ENCODE data around the gene SUPT3H.
"Not testable (repeated sequence)": the region's sequence is repeated elsewhere in the genome, so short reads cannot be mapped to it uniquely, and the experiment has no call there.

SUPT3H gene

DNA sequence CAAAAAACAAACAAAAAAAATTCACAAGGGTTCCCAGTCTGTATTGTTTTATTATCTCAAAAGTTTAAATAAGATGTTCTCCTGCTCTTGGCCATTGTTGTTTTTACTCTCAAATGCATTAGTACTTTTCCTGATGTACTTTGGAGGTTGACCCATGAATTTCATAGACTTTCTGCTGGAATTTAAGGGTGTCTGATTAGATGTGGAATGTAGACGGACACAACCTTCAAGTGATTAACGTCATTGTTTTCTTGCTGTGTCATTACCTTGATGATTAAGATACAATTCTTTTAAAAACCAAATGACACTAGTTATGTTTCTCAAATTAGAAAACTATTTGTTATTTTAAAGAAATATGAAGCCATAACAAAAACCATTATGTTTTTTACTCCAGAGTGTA lies 471.0 kb downstream of the SUPT3H start:
- no peak for TF ChIP-seq CTCF (IDR thresholded peaks at IDR 0.05; ENCODE audit: low read depth, low read length)
- no peak overlapping the region for H3K4me3 ChIP-seq (ENCODE audit: low read depth, low read length)

DNA sequence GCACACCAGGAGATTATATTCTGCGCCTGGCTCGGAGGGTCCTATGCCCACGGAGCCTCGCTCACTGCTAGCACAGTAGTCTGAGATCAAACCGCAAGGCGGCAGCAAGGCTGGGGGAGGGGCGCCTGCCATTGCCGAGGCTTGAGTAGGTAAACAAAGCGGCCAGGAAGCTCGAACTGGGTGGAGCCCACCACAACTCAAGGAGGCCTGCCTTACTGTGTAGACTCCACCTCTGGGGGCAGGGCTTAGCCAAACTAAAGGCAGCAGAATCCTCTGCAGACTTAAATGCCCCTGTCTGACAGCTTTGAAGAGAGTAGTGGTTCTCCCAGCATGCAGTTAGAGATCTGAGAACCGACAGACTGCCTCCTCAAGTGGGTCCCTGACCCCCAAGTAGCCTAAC lies 477.4 kb downstream of the SUPT3H start:
- not testable (repeated sequence) for H3K4me3 ChIP-seq (ENCODE audit: low read depth, low read length)

- H3K4me3 ChIP-seq (ENCODE audit: low read depth, low read length): no peak overlapping the region
- TF ChIP-seq CTCF (IDR thresholded peaks at IDR 0.05; ENCODE audit: low read depth, low read length): no peak
Observed at GRCh38 chr6:44898296-44898930, 479.3 kb downstream of the SUPT3H start.

GRCh38 chr6:44897316-44897715 lies 480.4 kb downstream of the SUPT3H start:
- TF ChIP-seq CTCF (IDR thresholded peaks at IDR 0.05; ENCODE audit: low read depth, low read length): no peak
- H3K4me3 ChIP-seq (ENCODE audit: low read depth, low read length): no peak overlapping the region

DNA sequence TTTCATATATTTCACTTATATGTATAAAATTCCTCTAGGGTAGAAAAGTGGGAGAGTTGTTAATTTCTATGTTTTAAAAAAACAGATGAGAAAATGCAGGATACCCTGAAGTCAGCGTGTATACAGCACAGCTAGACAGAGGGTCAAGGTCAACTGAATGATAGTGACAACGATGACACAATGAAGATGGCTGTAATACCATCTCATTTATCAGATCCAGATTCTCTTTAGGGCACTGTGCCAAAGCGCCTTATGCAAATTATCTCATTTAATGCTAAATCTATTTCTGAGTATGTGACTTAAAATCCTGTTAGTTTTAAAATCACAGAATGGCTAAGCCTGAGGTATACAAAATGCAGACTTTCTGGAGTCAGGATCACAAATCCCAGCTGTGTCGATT lies 481.0 kb downstream of the SUPT3H start:
- no peak for TF ChIP-seq CTCF (IDR thresholded peaks at IDR 0.05; ENCODE audit: low read depth, low read length)

DNA sequence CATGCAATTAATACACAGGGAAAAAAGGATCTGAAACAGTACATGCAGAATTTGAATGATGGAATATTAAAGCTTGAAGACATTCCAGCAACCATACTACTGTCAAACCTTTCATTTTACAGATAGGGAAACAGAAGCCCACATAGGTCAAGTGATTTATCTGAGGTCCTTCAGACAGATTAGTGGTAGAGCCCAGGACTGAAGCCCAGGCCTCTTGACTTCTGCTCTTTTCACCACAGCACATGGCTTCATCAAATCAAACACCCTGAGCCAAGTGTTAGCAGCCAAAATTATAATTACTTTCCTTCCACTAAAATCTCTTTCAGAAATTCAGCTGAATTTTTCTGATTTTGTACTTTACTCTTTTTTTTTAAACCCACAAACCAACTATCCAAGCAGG lies 485.2 kb downstream of the SUPT3H start:
- H3K4me3 ChIP-seq (ENCODE audit: low read depth, low read length): no peak overlapping the region
- no peak for TF ChIP-seq CTCF (IDR thresholded peaks at IDR 0.05; ENCODE audit: low read depth, low read length)

More for the DNA sequence above, 481.0 kb downstream of the SUPT3H start:
- no peak overlapping the region for H3K4me3 ChIP-seq (ENCODE audit: low read depth, low read length)

- not testable (repeated sequence) for H3K4me3 ChIP-seq (ENCODE audit: low read depth, low read length)
Observed at GRCh38 chr6:44879071-44879470, 498.7 kb downstream of the SUPT3H start.

DNA sequence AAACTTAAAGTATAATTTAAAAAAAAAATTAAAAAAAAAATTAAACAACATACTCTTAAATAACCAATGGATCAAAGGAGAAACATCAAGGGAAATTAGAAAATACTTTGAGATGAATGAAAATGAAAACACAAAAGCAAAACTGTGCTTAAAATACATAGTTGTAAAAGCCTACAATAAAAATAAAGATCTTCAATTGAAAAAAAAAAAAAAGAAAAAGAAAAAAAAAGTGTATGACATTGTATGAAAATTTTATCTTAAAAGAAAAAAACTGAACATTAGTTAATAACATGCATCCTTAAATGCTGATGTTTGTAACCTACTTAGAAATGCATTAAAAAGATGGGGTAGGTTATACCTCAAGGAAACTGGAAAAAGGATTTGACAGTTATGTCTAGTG lies 501.1 kb downstream of the SUPT3H start:
- H3K4me3 ChIP-seq (ENCODE audit: low read depth, low read length): not testable (repeated sequence)

GRCh38 chr6:44869321-44869897 lies 508.3 kb downstream of the SUPT3H start:
- no peak for TF ChIP-seq CTCF (IDR thresholded peaks at IDR 0.05; ENCODE audit: low read depth, low read length)
- no peak overlapping the region for H3K4me3 ChIP-seq (ENCODE audit: low read depth, low read length)

All from WI38 (cell line).